ENCODE results near the gene ECSCR. TPM values are rescaled to one million over a fixed set of nuclear protein-coding genes. Genes with fewer than 3 reads are reported as not detected.

Gene ECSCR
- total RNA-seq, 2 experiments from 2014 or later = not detected

GRCh38 chr5:139401546-139401945 lies 61.0 kb downstream of the ECSCR start:
- Histone ChIP-seq H3K4me1 (ENCODE audit: insufficient read depth, low read length, poor library complexity, severe bottlenecking) (peaks cover 30% of the 10 kb centered on the region), H3K9me2 (ENCODE audit: insufficient read depth, low read length) (no peaks in the 10 kb centered on the region), H3K4me2 (ENCODE audit: low read length) (no peak overlapping the region), H4K20me1 (ENCODE audit: insufficient read depth, low read length) (no peaks in the 10 kb centered on the region), H3K27ac (ENCODE audit: low read depth, low read length, poor library complexity, severe bottlenecking) (no peak overlapping the region), H2AFZ (ENCODE audit: low read length) (no peak overlapping the region), H3K79me2 (ENCODE audit: insufficient read depth, low read depth, low read length) (no peaks in the 10 kb centered on the region), H3K36me3 (ENCODE audit: insufficient read depth, low read length) (peaks cover 8% of the 10 kb centered on the region), H3K4me3 (ENCODE audit: low read depth, low read length, poor library complexity, severe bottlenecking) (no peak overlapping the region), H3K9me3 (ENCODE audit: low read length) (no peaks in the 10 kb centered on the region)
- intact Hi-C loops (cut with micrococcal nuclease; ENCODE audit: unreplicated experiment) = loop anchor here (10.0 kb wide), 1 partner anchor 207 kb away; the partner anchor contains the start of gene SIL1
- TF ChIP-seq CTCF (conservative IDR thresholded peaks at IDR 0.05; ENCODE audit: low read length) = no peak
- TF ChIP-seq EZH2phosphoT487 (IDR thresholded peaks at IDR 0.05; ENCODE audit: borderline replicate concordance, low read depth, low read length) = no peak
- no TSS peak for BruUV-seq (replicated peaks)
- ChIA-PET POLR2A (interaction anchor here (0.5 kb wide), 1 partner anchor 108 kb away, joined by 3 read pairs; no protein-coding TSS in a partner anchor), CTCF (ENCODE audit: unreplicated experiment) (interaction anchor here (3.1 kb wide), 1 partner anchor 10 kb away, joined by 12 read pairs; no protein-coding TSS in a partner anchor)
- DNase-seq (ENCODE audit: low spot score) = no peak

DNA sequence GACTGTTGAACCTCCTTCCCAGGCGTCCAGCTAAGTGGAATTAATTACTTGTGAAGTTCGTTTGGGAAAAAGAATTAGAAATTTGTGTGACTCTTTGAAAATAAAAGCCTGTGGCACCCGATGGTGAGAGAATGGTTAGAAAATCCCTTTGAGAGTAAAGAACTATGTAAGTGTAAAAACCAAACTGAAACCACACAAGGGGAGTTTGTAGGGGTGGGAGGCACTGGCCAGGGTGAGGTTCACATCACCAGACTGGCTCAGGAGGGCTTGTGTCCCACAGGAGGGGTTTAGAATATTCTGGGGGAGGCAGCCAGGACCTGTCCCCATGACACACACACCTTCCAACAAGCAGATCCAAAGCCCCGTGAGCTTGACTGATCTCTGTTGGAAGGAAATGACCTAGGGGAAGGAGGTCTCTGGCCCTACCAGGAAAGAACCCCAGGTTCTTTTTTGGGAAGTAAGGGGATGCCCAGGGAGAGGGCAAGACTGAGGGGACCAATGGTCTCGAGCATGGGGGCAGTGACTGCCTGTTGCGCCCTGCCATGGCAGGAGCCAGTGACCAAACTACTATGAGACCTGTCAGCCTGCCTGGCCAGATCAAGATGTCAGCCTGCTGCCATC lies 62.9 kb downstream of the ECSCR start:
- H3K4me2 ChIP-seq (ENCODE audit: low read length) = no peak overlapping the region
- no peak overlapping the region for H2AFZ ChIP-seq (ENCODE audit: low read length)
- CTCF ChIA-PET (ENCODE audit: unreplicated experiment) = no interaction called here
- BruUV-seq (replicated peaks) = no TSS peak
- H3K9me2 ChIP-seq (ENCODE audit: insufficient read depth, low read length) = no peaks in the 10 kb centered on the region
- POLR2A ChIA-PET = no interaction called here
- DNase-seq (ENCODE audit: low spot score) = no peak
- TF ChIP-seq EZH2phosphoT487 (IDR thresholded peaks at IDR 0.05; ENCODE audit: borderline replicate concordance, low read depth, low read length) (no peak), CTCF (conservative IDR thresholded peaks at IDR 0.05; ENCODE audit: low read length) (no peak)
- H3K27ac ChIP-seq (ENCODE audit: low read depth, low read length, poor library complexity, severe bottlenecking) = no peak overlapping the region
- H3K79me2 ChIP-seq (ENCODE audit: insufficient read depth, low read depth, low read length) = no peaks in the 10 kb centered on the region
- H3K9me3 ChIP-seq (ENCODE audit: low read length) = no peaks in the 10 kb centered on the region
- peaks cover 27% of the 10 kb centered on the region for H3K36me3 ChIP-seq (ENCODE audit: insufficient read depth, low read length)
- peaks cover 41% of the 10 kb centered on the region for H3K4me1 ChIP-seq (ENCODE audit: insufficient read depth, low read length, poor library complexity, severe bottlenecking)
- H3K4me3 ChIP-seq (ENCODE audit: low read depth, low read length, poor library complexity, severe bottlenecking) = no peak overlapping the region
- no peaks in the 10 kb centered on the region for H4K20me1 ChIP-seq (ENCODE audit: insufficient read depth, low read length)
- intact Hi-C loops (cut with micrococcal nuclease; ENCODE audit: unreplicated experiment) = loop anchor here (10.0 kb wide), 1 partner anchor 205 kb away; the partner anchor contains the start of gene SIL1

Small RNA genes within 50 kb of the gene (small RNA-seq; reads per million reads assigned to genes)
- 4.6 reads per million, percentile 90 among the genes with 10 or more reads in this experiment for gene RNU5B-4P

Other genes starting within 250 kb of the ECSCR start
- gene MATR3, start 169.0 kb downstream of the ECSCR start, total RNA-seq (2014; rRNA removed; shearing (Covaris generic)) = 205 and 276 TPM in 2 replicates
- 270 and 274 TPM in 2 replicates for gene MATR3, start 169.0 kb downstream of the ECSCR start, total RNA-seq (2022)
- gene PAIP2, start 120.9 kb downstream of the ECSCR start, total RNA-seq (2014; rRNA removed; shearing (Covaris generic)) = 64.3 and 73.6 TPM in 2 replicates
- 97.8 and 113 TPM in 2 replicates for gene PAIP2, start 120.9 kb downstream of the ECSCR start, total RNA-seq (2022)
- 14.6 and 20.3 TPM in 2 replicates for gene SLC23A1, start 79.4 kb downstream of the ECSCR start, total RNA-seq (2014; rRNA removed; shearing (Covaris generic))
- 63.1 and 67.9 TPM in 2 replicates for gene SLC23A1, start 79.4 kb downstream of the ECSCR start, total RNA-seq (2022)
- gene MZB1, start 72.8 kb downstream of the ECSCR start, total RNA-seq (2014; rRNA removed; shearing (Covaris generic)) = 1,014 and 1,052 TPM in 2 replicates
- 727 and 819 TPM in 2 replicates for gene MZB1, start 72.8 kb downstream of the ECSCR start, total RNA-seq (2022)
- gene PROB1, start 67.6 kb downstream of the ECSCR start, total RNA-seq (2014; rRNA removed; shearing (Covaris generic)) = 4.4 and 4.6 TPM in 2 replicates
- gene PROB1, start 67.6 kb downstream of the ECSCR start, total RNA-seq (2022) = 4.6 and 5.9 TPM in 2 replicates
- gene SPATA24, start 58.7 kb downstream of the ECSCR start, total RNA-seq (2014; rRNA removed; shearing (Covaris generic)) = 12.0 and 12.4 TPM in 2 replicates
- 9.4 and 10.8 TPM in 2 replicates for gene SPATA24, start 58.7 kb downstream of the ECSCR start, total RNA-seq (2022)
- gene DNAJC18, start 23.2 kb downstream of the ECSCR start, total RNA-seq (2014; rRNA removed; shearing (Covaris generic)) = 1.2 and 2.5 TPM in 2 replicates
- 7.1 and 12.6 TPM in 2 replicates for gene DNAJC18, start 23.2 kb downstream of the ECSCR start, total RNA-seq (2022)
- gene SMIM33, start 8.3 kb upstream of the ECSCR start, total RNA-seq (2014; rRNA removed; shearing (Covaris generic)) = not detected in 2 replicates
- gene SMIM33, start 8.3 kb upstream of the ECSCR start, total RNA-seq (2022) = not detected in 2 replicates
- not detected in 2 replicates for gene STING1, start 20.0 kb upstream of the ECSCR start, total RNA-seq (2014; rRNA removed; shearing (Covaris generic))
- gene STING1, start 20.0 kb upstream of the ECSCR start, total RNA-seq (2022) = 0.44 TPM in 1 of 2 replicates, not detected in the other
- gene UBE2D2, start 98.6 kb upstream of the ECSCR start, total RNA-seq (2014; rRNA removed; shearing (Covaris generic)) = 102 and 145 TPM in 2 replicates
- gene UBE2D2, start 98.6 kb upstream of the ECSCR start, total RNA-seq (2022) = 239 and 271 TPM in 2 replicates
- gene CXXC5, start 185.6 kb upstream of the ECSCR start, total RNA-seq (2014; rRNA removed; shearing (Covaris generic)) = 108 and 113 TPM in 2 replicates
- gene CXXC5, start 185.6 kb upstream of the ECSCR start, total RNA-seq (2022) = 26.7 and 30.4 TPM in 2 replicates